GM12878 (cell line): Measurements from ENCODE around the gene TNRC6C.

Experiments used
- CHD4 ChIP-seq: fragments of 200-600 bp; sonication (generic); IDR thresholded peaks from 2 replicates; pipeline ENCODE4 v1.6.1; 2016; ENCODE audit warnings: mild to moderate bottlenecking
- CTCF ChIP-seq, 3 experiments: IDR thresholded peaks in 2 of 3; conservative IDR thresholded peaks in 1 of 3; 2 replicates each; pipeline ENCODE4 v1.5.1; 2011; ENCODE audit warnings: low read depth in 3 of 3, low read length in 3 of 3, mild to moderate bottlenecking in 3 of 3, control low read depth in 2 of 3, moderate library complexity in 2 of 3, inconsistent platforms in 1 of 3, mixed read lengths in 1 of 3; ENCODE audit not compliant: control insufficient read depth in 2 of 3, insufficient read depth in 1 of 3; ENCODE audit errors: extremely low read depth in 1 of 3
- FOS ChIP-seq: IDR thresholded peaks from 3 replicates; pipeline ENCODE4 v1.6.1; 2011; ENCODE audit warnings: borderline replicate concordance; ENCODE audit not compliant: insufficient read length; ENCODE audit errors: extremely low read depth
- RFX5 ChIP-seq: IDR thresholded peaks from 2 replicates; pipeline ENCODE4 v1.6.1; 2011; ENCODE audit warnings: low read depth, low read length, improper control_type of control experiment
- SREBF1 ChIP-seq: IDR thresholded peaks from 2 replicates; pipeline ENCODE4 v1.6.1; 2012; ENCODE audit warnings: mild to moderate bottlenecking, low read length

DNA sequence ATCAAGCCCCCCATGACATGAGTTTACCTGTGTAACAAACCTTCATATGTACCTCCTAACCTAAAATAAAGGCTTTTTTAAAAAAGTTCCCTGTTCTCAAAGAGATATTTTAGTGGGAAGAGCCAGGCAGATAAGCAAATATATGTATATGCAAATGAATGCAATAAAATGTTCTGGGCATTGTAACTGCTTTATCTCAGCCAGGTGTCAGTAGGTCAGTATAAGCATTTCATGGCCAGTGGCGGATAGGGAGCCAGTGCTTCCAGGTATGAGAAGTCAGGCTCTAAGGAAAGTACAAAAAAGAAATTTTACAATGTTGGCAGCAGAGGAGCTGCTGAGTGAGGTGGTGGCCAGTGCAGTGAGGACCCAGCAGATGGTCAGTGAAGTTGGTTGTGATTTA is 53.9 kb downstream of the TNRC6C start:
- TF ChIP-seq CTCF (IDR thresholded peaks at IDR 0.05 in 2 of 3, conservative IDR thresholded peaks at IDR 0.05 in 1 of 3; ENCODE audit: control insufficient read depth in 2 of 3, extremely low read depth in 1 of 3, insufficient read depth in 1 of 3, low read depth in 3 of 3, low read length in 3 of 3) (no peak), CHD4 (no peak), RFX5 (no peak), SREBF1 (no peak), FOS (no peak)
